Measurements from ENCODE around the gene RIN1. TPM values are rescaled to one million over a fixed set of nuclear protein-coding genes. Genes with fewer than 3 reads are reported as not detected.

The RIN1 gene
- total and polyA plus RNA-seq, 9 of the 15 experiments (the other 6 are each of a cell fraction or from before 2014, with no cell fraction given) = 0.01 to 1.2 (median 0.45) TPM; not detected in 1

- TF ChIP-seq PATZ1 (CRISPR knock-in tag; IDR thresholded peaks at IDR 0.05; ENCODE audit: borderline replicate concordance) (no peak), ZNF12 (CRISPR knock-in tag; IDR thresholded peaks at IDR 0.05) (no peak), GTF2A2 (tag; IDR thresholded peaks at IDR 0.05) (no peak)
These were observed 2.3 kb upstream of the RIN1 start (continued) for GRCh38 chr11:66338276-66339161.

- DNase-seq (ENCODE audit: extremely low read depth in 1 of 4, low spot score in 3 of 4) = peak in 1 of 4 experiments; percentile 8
- no peak overlapping the region for H3K27ac ChIP-seq (ENCODE audit: extremely low read depth, low read depth, low read length)
- no peak for FAIRE-seq
- CTCF ChIA-PET (ENCODE audit: low intra/inter-chr PET ratio) = interaction anchor here (0.5 to 1.7 kb wide), 3 partner anchors 26 to 1216 kb away, joined by 3 to 8 read pairs (median 8); no protein-coding TSS in a partner anchor
- in situ Hi-C loops (cut with MboI) = no loop called here
- H3K36me3 ChIP-seq (ENCODE audit: control insufficient read depth, insufficient read depth, low read length) = peaks cover 51% of the 10 kb centered on the region; the same call in 2 of the 3 replicates
- intact Hi-C loops (cut with micrococcal nuclease) = no loop called here
- peaks cover 7 to 51% of the 10 kb centered on the region in 2 experiments; a peak in 4 of 5 replicates for H3K4me1 ChIP-seq (replicated peaks in 1 of 2; ENCODE audit: control insufficient read depth in 2 of 2, insufficient read depth in 2 of 2, low read length in 2 of 2)
- H3K9me3 ChIP-seq (replicated peaks; ENCODE audit: control insufficient read depth, insufficient read depth, low read depth, low read length) = no peaks in the 10 kb centered on the region
- H3K27me3 ChIP-seq (ENCODE audit: control insufficient read depth in 2 of 2, insufficient read depth in 2 of 2, low read length in 2 of 2) = no peaks in the 10 kb centered on the region
- 77% methylated on average over 11 of the region's 18 CpGs for WGBS (ENCODE audit: insufficient coverage, low coverage, missing lambda C conversion rate)
- H4K20me1 ChIP-seq (replicated peaks; ENCODE audit: control insufficient read depth, insufficient read depth, low read length) = peaks cover 3% of the 10 kb centered on the region; the same call in 1 of the 2 replicates
- no peak overlapping the region for H3K4me2 ChIP-seq (ENCODE audit: insufficient read depth, low read length)
- no peaks in the 10 kb centered on the region for H3K9me1 ChIP-seq (ENCODE audit: control insufficient read depth, insufficient read depth, low read length)
- no peak overlapping the region for H3K4me3 ChIP-seq
- POLR2A ChIA-PET = interaction anchor here (0.6 to 1.7 kb wide), 3 partner anchors 11 to 56 kb away, joined by 3 to 5 read pairs (median 4); partner anchors contain the start of genes B4GAT1 and YIF1A
- TF ChIP-seq ZNF263 (CRISPR knock-in tag; IDR thresholded peaks at IDR 0.05; ENCODE audit: borderline replicate concordance) (no peak), RBFOX2 (IDR thresholded peaks at IDR 0.05; ENCODE audit: low read depth, low read length) (peak; percentile 1; the same call in 1 of the 2 replicates)
- no TSS peak for BruUV-seq (replicated peaks)
- ATAC-seq = no peak
- H3K79me2 ChIP-seq (ENCODE audit: control insufficient read depth, insufficient read depth, low read length) = no peaks in the 10 kb centered on the region
- peak overlapping the region in 1 of 2 experiments; percentile 78; a peak in 1 of 4 replicates for H3K9ac ChIP-seq (ENCODE audit: insufficient read depth in 1 of 2, low read depth in 2 of 2, low read length in 2 of 2)
- no peak overlapping the region for H2AFZ ChIP-seq (ENCODE audit: low read depth, low read length)
These were observed 1.1 kb upstream of the RIN1 start for GRCh38 chr11:66337103-66337899.

All from K562 (cell line).